Activated T-helper 2 cell treated with anti-CD3 and anti-CD28 coated beads, Interferon-gamma antibody, Interleukin-2, Interleukin-4, amounts not matched to agents 10 μg/mL and 5 μg/mL and 100 μg/mL, durations not matched to agents 14 hours and 24 hours and 36 hours (primary cell): ENCODE measurements around the gene GPR62. TPM values are rescaled to one million over a fixed set of nuclear protein-coding genes. Genes with fewer than 3 reads are reported as not detected.

Experiments used
- DNase-seq: peaks from one replicate; pipeline ENCODE4 v3.0.0; 2021; ENCODE audit warnings: low spot score
- H3K27ac Mint-ChIP-seq: one replicate; pipeline ENCODE4 v1.8.0; 2021; ENCODE audit warnings: mixed read lengths
- H3K27me3 Mint-ChIP-seq: one replicate; pipeline ENCODE4 v1.8.0; 2021; ENCODE audit warnings: low read depth, mixed read lengths
- H3K36me3 Mint-ChIP-seq: one replicate; pipeline ENCODE4 v1.8.0; 2021; ENCODE audit warnings: low read depth, mixed read lengths
- H3K4me1 Mint-ChIP-seq: one replicate; pipeline ENCODE4 v1.8.0; 2021; ENCODE audit warnings: low read depth, mixed read lengths
- H3K4me3 Mint-ChIP-seq: one replicate; pipeline ENCODE4 v1.8.0; 2021; ENCODE audit warnings: low read depth, mild to moderate bottlenecking, moderate library complexity, mixed read lengths
- H3K9me3 Mint-ChIP-seq: one replicate; pipeline ENCODE4 v1.8.0; 2021; ENCODE audit warnings: mixed read lengths
- intact Hi-C: fragments of 100-400 bp; cut with micrococcal nuclease; formaldehyde crosslinking; loops from one replicate; pipeline ENCODE4 v1.15.1; 2023
- total RNA-seq: library from RNA; stranded (reverse); gene quantifications from 2 replicates; pipeline ENCODE4 v1.2.3, GENCODE V29; 2022

Gene GPR62
- total RNA-seq, 1 donor from 2014 or later = not detected

- no peak for DNase-seq
- H3K9me3 Mint-ChIP-seq = no peaks in the 10 kb centered on the region
- peaks cover 31% of the 10 kb centered on the region for H3K27me3 Mint-ChIP-seq
- H3K36me3 Mint-ChIP-seq = no peaks in the 10 kb centered on the region
- H3K27ac Mint-ChIP-seq = no peak overlapping the region
- no peaks in the 10 kb centered on the region for H3K4me1 Mint-ChIP-seq
- no peak overlapping the region for H3K4me3 Mint-ChIP-seq
- intact Hi-C loops = no loop called here
Measured at GRCh38 chr3:51954105-51954504, 1.1 kb upstream of the GPR62 start.

DNA sequence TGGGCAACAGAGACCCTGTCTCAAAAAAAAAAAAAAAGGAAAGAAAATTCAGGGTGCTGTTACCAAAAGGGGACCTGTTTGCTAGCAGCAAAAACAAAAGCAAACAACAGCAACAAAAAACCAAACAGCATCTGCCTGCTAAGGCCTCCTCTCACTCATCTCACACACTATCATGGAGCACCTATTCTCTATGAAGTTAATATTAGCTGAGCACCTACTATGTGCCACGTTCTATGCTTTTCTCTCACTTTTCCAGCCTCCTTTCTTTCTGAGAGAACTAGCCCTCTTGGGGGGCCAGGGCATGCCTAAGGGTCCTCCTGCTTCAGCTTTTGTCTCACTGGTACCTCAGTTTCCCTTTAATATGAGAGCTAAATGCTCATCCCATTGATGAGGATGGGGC is 468 bp upstream of the GPR62 start:
- H3K9me3 Mint-ChIP-seq = no peaks in the 10 kb centered on the region

GRCh38 chr3:51955893-51956770 is 951 bp downstream of the GPR62 start:
- Mint-ChIP-seq H3K36me3 (no peaks in the 10 kb centered on the region), H3K4me3 (no peak overlapping the region), H3K4me1 (no peaks in the 10 kb centered on the region), H3K9me3 (no peaks in the 10 kb centered on the region), H3K27ac (no peak overlapping the region), H3K27me3 (peaks cover 31% of the 10 kb centered on the region)
- intact Hi-C loops = no loop called here
- no peak for DNase-seq

More for the DNA sequence above, 468 bp upstream of the GPR62 start:
- H3K4me3 Mint-ChIP-seq = no peak overlapping the region
- no peak for DNase-seq
- intact Hi-C loops = no loop called here
- H3K36me3 Mint-ChIP-seq = no peaks in the 10 kb centered on the region
- no peak overlapping the region for H3K27ac Mint-ChIP-seq
- H3K4me1 Mint-ChIP-seq = no peaks in the 10 kb centered on the region
- peaks cover 31% of the 10 kb centered on the region for H3K27me3 Mint-ChIP-seq

- H3K4me1 Mint-ChIP-seq = no peaks in the 10 kb centered on the region
- no peaks in the 10 kb centered on the region for H3K9me3 Mint-ChIP-seq
- DNase-seq = no peak
- H3K4me3 Mint-ChIP-seq = no peak overlapping the region
- H3K27ac Mint-ChIP-seq = no peak overlapping the region
- no peaks in the 10 kb centered on the region for H3K36me3 Mint-ChIP-seq
- intact Hi-C loops = no loop called here
- H3K27me3 Mint-ChIP-seq = peaks cover 30% of the 10 kb centered on the region
Measured at GRCh38 chr3:51957520-51958205, 2.5 kb downstream of the GPR62 start.

GRCh38 chr3:51958603-51959521 is 3.7 kb downstream of the GPR62 start:
- no peaks in the 10 kb centered on the region for H3K36me3 Mint-ChIP-seq

DNA sequence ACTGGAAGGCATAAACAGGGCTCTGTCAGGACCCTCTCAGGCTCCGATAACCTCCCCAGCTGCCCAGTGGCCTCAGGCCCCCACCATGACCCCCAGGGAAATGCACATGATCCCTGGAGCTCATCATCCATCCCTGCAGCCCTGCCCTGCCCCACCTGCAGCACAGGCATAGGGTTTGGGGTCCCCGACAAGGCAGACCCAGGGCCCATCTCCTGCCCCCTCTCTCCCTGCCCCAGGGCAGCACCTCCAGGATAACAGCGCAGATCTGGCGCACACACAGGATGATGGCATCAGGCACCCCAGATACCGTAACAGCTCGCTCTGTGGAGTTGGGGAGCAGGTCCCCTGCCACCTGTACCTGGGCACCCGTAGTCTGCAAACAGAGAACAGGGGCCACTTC is 4.5 kb downstream of the GPR62 start:
- H3K4me1 Mint-ChIP-seq = no peaks in the 10 kb centered on the region
- DNase-seq = no peak

More at GRCh38 chr3:51958603-51959521, 3.7 kb downstream of the GPR62 start:
- Mint-ChIP-seq H3K4me1 (no peaks in the 10 kb centered on the region), H3K27ac (no peak overlapping the region), H3K4me3 (no peak overlapping the region), H3K9me3 (no peaks in the 10 kb centered on the region), H3K27me3 (peaks cover 21% of the 10 kb centered on the region)
- no peak for DNase-seq
- intact Hi-C loops = no loop called here

DNA sequence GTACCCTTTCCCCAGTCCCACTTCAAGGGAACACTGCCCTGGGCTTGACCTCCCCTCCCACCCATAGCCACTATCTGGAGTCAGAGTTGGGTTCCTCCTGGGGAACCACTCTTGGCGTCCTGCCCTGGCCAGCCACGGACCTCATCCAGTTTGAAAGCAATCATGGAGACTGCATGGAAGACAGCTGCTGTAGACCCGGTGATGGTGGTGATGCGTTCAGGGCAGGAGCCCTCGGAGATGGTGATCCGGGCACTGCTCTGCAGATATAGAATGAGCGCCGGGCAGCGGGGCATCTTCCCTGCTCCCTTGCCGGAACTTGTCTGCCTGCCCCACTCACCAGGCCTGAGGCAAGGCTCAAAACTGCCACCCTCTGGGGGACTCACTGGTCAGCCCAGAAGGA is 5.2 kb downstream of the GPR62 start:
- Mint-ChIP-seq H3K27ac (no peak overlapping the region), H3K9me3 (no peaks in the 10 kb centered on the region), H3K27me3 (peaks cover 7% of the 10 kb centered on the region), H3K36me3 (no peaks in the 10 kb centered on the region), H3K4me3 (no peak overlapping the region), H3K4me1 (no peaks in the 10 kb centered on the region)
- intact Hi-C loops = no loop called here
- DNase-seq = no peak

More for the DNA sequence above, 4.5 kb downstream of the GPR62 start:
- Mint-ChIP-seq H3K36me3 (no peaks in the 10 kb centered on the region), H3K4me3 (no peak overlapping the region), H3K27me3 (peaks cover 14% of the 10 kb centered on the region), H3K27ac (no peak overlapping the region), H3K9me3 (no peaks in the 10 kb centered on the region)
- intact Hi-C loops = no loop called here

DNA sequence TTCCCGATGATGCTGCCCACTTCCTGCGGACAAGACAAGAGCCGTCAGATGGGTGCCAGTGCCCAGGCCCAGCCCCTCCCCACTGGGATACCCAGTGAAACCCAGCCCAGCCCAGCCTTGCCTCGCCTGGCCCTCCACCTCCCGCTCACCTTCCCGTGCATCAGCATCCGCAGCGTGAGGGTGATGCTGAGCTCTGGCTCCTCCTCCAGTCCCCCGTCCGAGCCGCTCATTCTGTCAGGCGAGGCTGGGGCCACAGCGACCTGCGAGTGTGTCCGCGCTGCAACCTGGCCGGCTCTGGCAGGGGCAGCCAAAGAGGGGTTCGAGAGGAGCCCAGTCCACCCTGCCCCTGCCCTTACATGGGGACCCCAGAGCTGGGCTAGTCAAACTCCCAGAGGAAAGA is 5.8 kb downstream of the GPR62 start:
- no peaks in the 10 kb centered on the region for H3K9me3 Mint-ChIP-seq
- no peak overlapping the region for H3K27ac Mint-ChIP-seq
- H3K36me3 Mint-ChIP-seq = no peaks in the 10 kb centered on the region
- H3K27me3 Mint-ChIP-seq = peaks cover 7% of the 10 kb centered on the region
- intact Hi-C loops = no loop called here
- no peak overlapping the region for H3K4me3 Mint-ChIP-seq
- no peaks in the 10 kb centered on the region for H3K4me1 Mint-ChIP-seq
- no peak for DNase-seq

DNA sequence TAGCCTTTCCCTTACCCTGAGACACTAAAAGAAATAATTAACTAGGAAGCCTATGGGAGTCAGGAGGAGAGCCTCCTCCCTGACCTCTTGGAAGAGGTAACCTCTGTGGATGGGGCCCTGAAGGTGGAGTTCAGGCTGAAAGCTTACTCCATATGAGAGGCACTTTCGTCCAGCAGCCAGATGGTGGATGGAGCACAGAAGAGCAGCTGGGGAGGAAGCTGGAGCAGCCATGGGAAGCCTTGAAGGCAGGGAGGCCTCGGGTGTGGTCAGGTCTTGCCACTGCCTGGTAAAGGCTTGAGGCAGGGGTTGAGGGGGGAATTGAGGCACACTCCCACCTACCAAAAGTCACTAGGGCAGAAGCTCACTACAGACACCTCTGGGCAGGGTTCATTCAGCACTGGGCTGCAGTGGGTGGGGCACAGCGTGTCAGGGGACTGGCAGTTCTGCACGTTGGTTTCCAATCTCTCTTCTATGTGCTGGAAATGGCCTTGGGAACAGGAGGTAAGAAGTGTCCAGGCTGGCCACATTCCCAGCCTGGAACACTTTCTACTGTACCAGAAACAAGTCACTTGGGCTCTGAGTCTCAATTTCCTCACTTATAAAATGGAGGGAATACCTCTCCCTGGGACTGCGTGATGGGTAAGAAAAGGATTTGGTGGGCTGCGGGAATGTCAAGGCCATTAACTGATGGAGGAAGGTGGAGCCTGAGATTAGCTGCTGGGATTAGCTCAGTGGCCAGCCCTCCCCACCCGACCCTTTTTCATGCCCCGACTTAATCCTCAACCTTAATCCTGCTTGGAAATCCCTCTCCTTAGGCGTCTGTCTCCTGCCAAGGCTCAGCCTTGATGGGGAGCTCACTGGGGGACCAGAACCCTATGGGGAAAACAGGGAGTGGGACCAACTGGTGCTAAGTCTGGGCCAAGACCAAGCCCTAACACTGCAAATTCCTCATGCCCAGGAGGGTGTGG is 6.7 kb downstream of the GPR62 start:
- H3K4me3 Mint-ChIP-seq = no peak overlapping the region
- no peaks in the 10 kb centered on the region for H3K36me3 Mint-ChIP-seq
- H3K9me3 Mint-ChIP-seq = no peaks in the 10 kb centered on the region
- H3K27ac Mint-ChIP-seq = no peak overlapping the region
- DNase-seq = no peak
- intact Hi-C loops = no loop called here
- H3K27me3 Mint-ChIP-seq = peaks cover 2% of the 10 kb centered on the region
- H3K4me1 Mint-ChIP-seq = peaks cover 2% of the 10 kb centered on the region

- Mint-ChIP-seq H3K4me1 (peaks cover 2% of the 10 kb centered on the region), H3K27me3 (peaks cover 2% of the 10 kb centered on the region), H3K27ac (no peak overlapping the region), H3K36me3 (no peaks in the 10 kb centered on the region), H3K4me3 (no peak overlapping the region), H3K9me3 (no peaks in the 10 kb centered on the region)
- no peak for DNase-seq
- intact Hi-C loops = no loop called here
Measured at GRCh38 chr3:51962854-51963530, 7.8 kb downstream of the GPR62 start.

DNA sequence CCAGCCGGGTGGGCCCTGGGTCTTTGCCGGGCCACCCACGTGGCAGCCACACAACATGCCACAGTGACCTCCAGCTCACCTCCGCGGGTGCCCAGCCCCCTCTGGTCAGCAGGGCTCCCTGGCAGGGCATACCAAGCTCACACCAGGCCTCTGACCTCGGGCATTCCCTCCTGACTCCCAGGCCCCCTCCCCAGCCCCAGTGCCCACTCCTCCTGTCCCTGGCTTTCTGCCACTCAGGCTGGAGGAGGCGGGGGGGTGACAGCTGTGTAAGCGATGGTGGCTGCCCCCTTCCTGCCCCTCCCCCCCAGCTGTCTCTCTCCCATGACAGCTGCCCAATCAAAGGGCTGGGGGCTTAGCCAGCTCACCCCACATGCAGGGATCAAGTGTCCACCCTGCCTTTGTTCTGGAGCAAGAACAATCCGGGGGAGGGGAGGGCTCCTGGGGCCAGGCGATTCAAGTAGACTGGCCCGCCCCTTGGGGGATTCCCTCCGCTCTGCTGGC is 8.8 kb downstream of the GPR62 start:
- H3K36me3 Mint-ChIP-seq = peaks cover under 1% of the 10 kb centered on the region
- DNase-seq = no peak
- intact Hi-C loops = no loop called here
- no peak overlapping the region for H3K4me3 Mint-ChIP-seq
- no peak overlapping the region for H3K27ac Mint-ChIP-seq
- peaks cover 3% of the 10 kb centered on the region for H3K4me1 Mint-ChIP-seq
- no peaks in the 10 kb centered on the region for H3K9me3 Mint-ChIP-seq
- H3K27me3 Mint-ChIP-seq = peaks cover 2% of the 10 kb centered on the region
